H9 (cell line): ENCODE data around the gene SF3A1. TPM values are rescaled to one million over a fixed set of nuclear protein-coding genes. Genes with fewer than 3 reads are reported as not detected.

Experiments
- DNase-seq: peaks from one replicate; pipeline ENCODE4 v3.0.0-alpha.2; 2017
- H2AFZ ChIP-seq: one replicate; pipeline ENCODE4 v1.6.1; 2013; ENCODE audit warnings: mild to moderate bottlenecking, low read length, control low read depth, moderate library complexity
- H2AK5ac ChIP-seq: 2 replicates; pipeline ENCODE4 v1.6.1; 2013; ENCODE audit warnings: low read length, control low read depth, mixed read lengths; ENCODE audit not compliant: insufficient read length
- H2BK120ac ChIP-seq: one replicate; pipeline ENCODE4 v1.6.1; 2013; ENCODE audit warnings: low read depth, mild to moderate bottlenecking, low read length, control low read depth, inconsistent platforms; ENCODE audit not compliant: poor library complexity, severe bottlenecking
- H2BK12ac ChIP-seq: 2 replicates; pipeline ENCODE4 v1.6.1; 2013; ENCODE audit warnings: low read length, control low read depth, mixed read lengths, low read depth; ENCODE audit not compliant: insufficient read length
- H2BK15ac ChIP-seq: 2 replicates; pipeline ENCODE4 v1.6.1; 2013; ENCODE audit warnings: low read depth, low read length, control low read depth
- H2BK20ac ChIP-seq: one replicate; pipeline ENCODE4 v1.6.1; 2013; ENCODE audit warnings: low read depth, mild to moderate bottlenecking, low read length, control low read depth, inconsistent platforms; ENCODE audit not compliant: poor library complexity, severe bottlenecking
- H2BK5ac ChIP-seq: 2 replicates; pipeline ENCODE4 v1.6.1; 2013; ENCODE audit warnings: low read length, control low read depth, mixed read lengths; ENCODE audit not compliant: insufficient read length
- H3K14ac ChIP-seq: 2 replicates; pipeline ENCODE4 v1.6.1; 2013; ENCODE audit warnings: low read length, control low read depth; ENCODE audit not compliant: insufficient read depth
- H3K18ac ChIP-seq: 2 replicates; pipeline ENCODE4 v1.6.1; 2013; ENCODE audit warnings: low read depth, mild to moderate bottlenecking, mixed read lengths, low read length, control low read depth; ENCODE audit not compliant: insufficient read length
- H3K23ac ChIP-seq: 2 replicates; pipeline ENCODE4 v1.6.1; 2013; ENCODE audit warnings: low read length, control low read depth, mixed read lengths, low read depth; ENCODE audit not compliant: insufficient read length
- H3K23me2 ChIP-seq: 2 replicates; pipeline ENCODE4 v1.6.1; 2013; ENCODE audit warnings: low read depth, mild to moderate bottlenecking, mixed read lengths, low read length, control low read depth; ENCODE audit not compliant: insufficient read length, poor library complexity, severe bottlenecking
- H3K27ac ChIP-seq: 2 replicates; pipeline ENCODE4 v1.5.1; 2013; ENCODE audit warnings: low read length, control low read depth, mixed read lengths, low read depth; ENCODE audit not compliant: insufficient read length
- H3K27me3 ChIP-seq: 2 replicates; pipeline ENCODE4 v1.6.1; 2013; ENCODE audit warnings: low read length, control low read depth, inconsistent platforms; ENCODE audit not compliant: insufficient read depth
- H3K4ac ChIP-seq: 2 replicates; pipeline ENCODE4 v1.6.1; 2013; ENCODE audit warnings: low read depth, mild to moderate bottlenecking, control low read depth, inconsistent platforms, low read length, moderate library complexity
- H3K4me1 ChIP-seq: 2 replicates; pipeline ENCODE4 v1.6.1; 2013; ENCODE audit warnings: low read length, control low read depth, inconsistent platforms; ENCODE audit not compliant: insufficient read depth
- H3K4me2 ChIP-seq: 2 replicates; pipeline ENCODE4 v1.6.1; 2013; ENCODE audit warnings: low read length, control low read depth, mixed read lengths; ENCODE audit not compliant: insufficient read length, insufficient read depth
- H3K56ac ChIP-seq: 2 replicates; pipeline ENCODE4 v1.6.1; 2013; ENCODE audit warnings: low read depth, mild to moderate bottlenecking, mixed read lengths, low read length, control low read depth; ENCODE audit not compliant: insufficient read length
- H3K79me1 ChIP-seq: 2 replicates; pipeline ENCODE4 v1.6.1; 2013; ENCODE audit warnings: low read depth, mild to moderate bottlenecking, moderate library complexity, low read length, control low read depth, inconsistent platforms; ENCODE audit not compliant: insufficient read depth, poor library complexity, severe bottlenecking
- H3K79me2 ChIP-seq: 2 replicates; pipeline ENCODE4 v1.6.1; 2013; ENCODE audit warnings: low read length, control low read depth, inconsistent platforms; ENCODE audit not compliant: insufficient read depth
- H3K9ac ChIP-seq: 2 replicates; pipeline ENCODE4 v1.6.1; 2013; ENCODE audit warnings: low read length, control low read depth, mixed read lengths; ENCODE audit not compliant: insufficient read length; ENCODE audit errors: extremely low read depth
- H3K9me3 ChIP-seq: one replicate; pipeline ENCODE4 v1.6.1; 2013; ENCODE audit warnings: low read depth, low read length, inconsistent platforms; ENCODE audit not compliant: control insufficient read depth
- H3T11ph ChIP-seq: one replicate; pipeline ENCODE4 v1.6.1; 2013; ENCODE audit warnings: mild to moderate bottlenecking, low read length, control low read depth, inconsistent platforms
- H4K20me1 ChIP-seq: one replicate; pipeline ENCODE4 v1.6.1; 2013; ENCODE audit not compliant: control insufficient read depth, insufficient read length, insufficient read depth
- H4K5ac ChIP-seq: 2 replicates; pipeline ENCODE4 v1.6.1; 2013; ENCODE audit warnings: low read depth, mild to moderate bottlenecking, mixed read lengths, low read length, control low read depth; ENCODE audit not compliant: insufficient read length
- H4K8ac ChIP-seq: replicated peaks from 2 replicates; pipeline ENCODE4 v1.6.1; 2013; ENCODE audit warnings: low read length, control low read depth, mixed read lengths, low read depth; ENCODE audit not compliant: insufficient read length
- H4K91ac ChIP-seq: 2 replicates; pipeline ENCODE4 v1.6.1; 2013; ENCODE audit warnings: low read depth, mild to moderate bottlenecking, moderate library complexity, mixed read lengths, low read length, control low read depth; ENCODE audit not compliant: insufficient read length
- H3K27ac Mint-ChIP-seq, 3 experiments: 2 replicates in 2 of 3; 3 replicates in 1 of 3; pipeline ENCODE4 v1.8.0; 2020 to 2021; ENCODE audit warnings: mixed read lengths in 3 of 3, mild to moderate bottlenecking in 1 of 3, moderate library complexity in 1 of 3
- H3K27me3 Mint-ChIP-seq: 2 replicates; pipeline ENCODE4 v1.8.0; 2021; ENCODE audit warnings: low read depth, mild to moderate bottlenecking, moderate library complexity, mixed read lengths
- H3K36me3 Mint-ChIP-seq, 3 experiments: 2 replicates in 2 of 3; 3 replicates in 1 of 3; pipeline ENCODE4 v1.8.0; 2020 to 2021; ENCODE audit warnings: low read depth in 3 of 3, mixed read lengths in 3 of 3; ENCODE audit not compliant: insufficient read depth in 1 of 3
- H3K4me1 Mint-ChIP-seq, 2 experiments: 2 replicates each; pipeline ENCODE4 v1.8.0; 2020; ENCODE audit warnings: mixed read lengths in 2 of 2
- H3K4me3 Mint-ChIP-seq, 2 experiments: 2 replicates in 1 of 2; 3 replicates in 1 of 2; pipeline ENCODE4 v1.8.0; 2020 to 2021; ENCODE audit warnings: mild to moderate bottlenecking in 2 of 2, mixed read lengths in 2 of 2, moderate library complexity in 1 of 2
- H3K9me3 Mint-ChIP-seq, 2 experiments: 2 replicates in 1 of 2; 3 replicates in 1 of 2; pipeline ENCODE4 v1.8.0; 2020; ENCODE audit warnings: mild to moderate bottlenecking in 2 of 2, mixed read lengths in 2 of 2, moderate library complexity in 1 of 2
- whole genome bisulfite sequencing: extraction: QIAGEN DNeasy Blood & Tissue Kit; methylation state at CpG from one replicate; pipeline ENCODE4 v1.1.7; 2013; ENCODE audit warnings: missing lambda C conversion rate, low lambda C conversion rate, mixed read lengths; ENCODE audit not compliant: insufficient read length; ENCODE audit errors: extremely low coverage; 5-methylcytosine and 5-hydroxymethylcytosine counted together
- total RNA-seq: library from RNA; stranded (reverse); gene quantifications from 2 replicates; pipeline ENCODE4 v1.2.1, GENCODE V29; 2021
- TF ChIP-seq, protein P1 (sequence below): fragments of 200-600 bp; sonication (generic); conservative IDR thresholded peaks from 3 replicates; pipeline ENCODE4 v1.8.0; 2021; ENCODE audit warnings: antibody characterized with exemption, mild to moderate bottlenecking

Gene SF3A1
- total RNA-seq, 1 experiment from 2014 or later = 225 TPM

DNA sequence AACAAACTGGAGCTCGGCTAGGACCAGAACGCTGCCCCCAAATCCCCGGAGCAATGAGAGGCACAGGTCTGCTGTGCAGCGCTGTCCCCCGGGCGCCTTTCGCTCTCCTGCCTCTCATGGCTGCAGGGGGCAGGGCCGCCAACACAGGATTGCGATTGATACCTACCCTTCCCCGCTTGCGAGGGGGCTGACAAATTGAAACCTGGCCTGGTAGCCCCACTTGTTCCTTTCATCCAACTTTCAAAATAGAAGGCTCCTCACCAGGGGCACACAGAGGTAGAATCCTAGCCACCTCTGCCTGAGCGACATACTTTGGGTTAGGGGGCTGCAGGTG, 66.7 kb downstream of the SF3A1 start:
- Mint-ChIP-seq H3K4me1 (peaks cover 5 to 16% of the 10 kb centered on the region in 2 experiments), H3K4me3 (peak overlapping the region; percentile 67 to 81), H3K36me3 (peaks cover 4 to 14% (median 5%) of the 10 kb centered on the region in 3 experiments; a peak in 5 of 7 replicates), H3K27me3 (no peaks in the 10 kb centered on the region), H3K27ac (no peak overlapping the region), H3K9me3 (no peaks in the 10 kb centered on the region)
- Histone ChIP-seq H3K79me2 (no peaks in the 10 kb centered on the region), H3K27me3 (no peaks in the 10 kb centered on the region), H4K20me1 (no peaks in the 10 kb centered on the region), H2AFZ (no peak overlapping the region), H2BK15ac (no peak overlapping the region), H2BK120ac (no peak overlapping the region), H3K18ac (no peak overlapping the region), H4K5ac (no peak overlapping the region), H3K4ac (no peak overlapping the region), H4K8ac (no peak overlapping the region), H3K4me2 (peak overlapping the region; percentile 85), H2BK5ac (no peak overlapping the region), H3K56ac (no peak overlapping the region), H4K91ac (no peak overlapping the region), H2BK20ac (no peak overlapping the region), H3K14ac (0 out of 2 replicates have a peak overlapping the region, but pooled peaks have one; percentile 4), H3K27ac (no peak overlapping the region), H3K4me1 (no peaks in the 10 kb centered on the region; the same call in 1 of the 2 replicates), H3K23me2 (peaks cover 8% of the 10 kb centered on the region), H3T11ph (no peak overlapping the region), H3K79me1 (no peaks in the 10 kb centered on the region), H3K23ac (no peak overlapping the region), H2BK12ac (no peak overlapping the region), H2AK5ac (no peak overlapping the region), H3K9ac (no peak overlapping the region), H3K9me3 (no peaks in the 10 kb centered on the region)
- no peak for DNase-seq
- no CpG with 5 or more reads among the region's 12 CpGs for WGBS
- TF ChIP-seq, protein P1, sequence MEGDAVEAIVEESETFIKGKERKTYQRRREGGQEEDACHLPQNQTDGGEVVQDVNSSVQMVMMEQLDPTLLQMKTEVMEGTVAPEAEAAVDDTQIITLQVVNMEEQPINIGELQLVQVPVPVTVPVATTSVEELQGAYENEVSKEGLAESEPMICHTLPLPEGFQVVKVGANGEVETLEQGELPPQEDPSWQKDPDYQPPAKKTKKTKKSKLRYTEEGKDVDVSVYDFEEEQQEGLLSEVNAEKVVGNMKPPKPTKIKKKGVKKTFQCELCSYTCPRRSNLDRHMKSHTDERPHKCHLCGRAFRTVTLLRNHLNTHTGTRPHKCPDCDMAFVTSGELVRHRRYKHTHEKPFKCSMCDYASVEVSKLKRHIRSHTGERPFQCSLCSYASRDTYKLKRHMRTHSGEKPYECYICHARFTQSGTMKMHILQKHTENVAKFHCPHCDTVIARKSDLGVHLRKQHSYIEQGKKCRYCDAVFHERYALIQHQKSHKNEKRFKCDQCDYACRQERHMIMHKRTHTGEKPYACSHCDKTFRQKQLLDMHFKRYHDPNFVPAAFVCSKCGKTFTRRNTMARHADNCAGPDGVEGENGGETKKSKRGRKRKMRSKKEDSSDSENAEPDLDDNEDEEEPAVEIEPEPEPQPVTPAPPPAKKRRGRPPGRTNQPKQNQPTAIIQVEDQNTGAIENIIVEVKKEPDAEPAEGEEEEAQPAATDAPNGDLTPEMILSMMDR = no peak
